ENCODE measurements around the gene FXYD7.
"Not testable (repeated sequence)": the region's sequence is repeated elsewhere in the genome, so short reads cannot be mapped to it uniquely, and the experiment has no call there.

The FXYD7 gene

DNA sequence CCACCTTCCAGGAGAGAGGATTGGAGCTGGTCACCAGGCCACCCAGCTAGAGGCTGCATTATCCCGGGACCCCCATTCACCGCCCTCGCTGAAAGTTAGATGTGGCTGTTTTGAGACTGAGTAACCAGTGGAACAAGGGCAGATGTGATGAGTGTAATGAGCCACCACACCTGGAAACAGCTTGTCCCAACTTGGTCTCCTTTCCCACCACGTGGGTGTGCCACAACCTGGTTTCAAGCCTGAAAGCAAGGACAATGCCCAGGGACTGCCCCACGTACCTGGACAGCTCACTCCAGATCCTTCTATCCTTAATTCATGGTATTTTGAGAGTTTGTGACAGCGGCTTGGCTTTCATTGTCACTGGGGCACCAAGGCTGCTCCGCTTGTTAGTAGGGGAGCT lies 15.2 kb upstream of the FXYD7 start:
- no peak for DNase-seq

DNA sequence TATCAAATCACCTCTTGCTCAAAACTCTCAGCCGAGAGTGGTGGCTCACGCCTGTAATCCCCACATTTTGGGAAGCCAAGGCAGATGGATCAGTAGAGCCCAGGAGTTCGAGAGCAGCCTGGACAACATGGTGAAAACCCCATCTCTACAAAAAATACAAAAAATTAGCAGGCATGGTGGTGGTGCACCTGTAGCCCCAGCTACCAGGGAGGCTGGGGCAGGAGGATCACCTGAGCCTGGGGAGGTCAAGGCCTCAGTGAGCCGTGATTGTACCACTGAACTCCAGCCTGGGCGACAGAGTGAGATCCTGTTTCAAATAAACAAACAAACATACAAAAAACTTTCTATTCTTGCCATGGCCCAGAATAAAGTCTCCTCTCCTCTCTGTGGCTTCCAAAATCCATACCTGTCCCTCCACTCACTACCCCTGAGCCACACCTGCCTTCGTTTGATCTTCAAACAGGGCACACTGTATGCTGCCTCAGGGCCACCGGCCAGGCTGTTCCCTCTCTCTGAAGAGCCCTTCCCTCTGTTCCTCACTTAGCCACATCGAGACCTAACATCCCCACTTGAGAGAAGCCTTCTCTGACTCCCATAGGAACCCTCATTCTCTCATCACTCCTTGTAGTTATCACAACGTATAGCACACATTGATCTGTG lies 14.5 kb upstream of the FXYD7 start:
- no peak for DNase-seq

DNA sequence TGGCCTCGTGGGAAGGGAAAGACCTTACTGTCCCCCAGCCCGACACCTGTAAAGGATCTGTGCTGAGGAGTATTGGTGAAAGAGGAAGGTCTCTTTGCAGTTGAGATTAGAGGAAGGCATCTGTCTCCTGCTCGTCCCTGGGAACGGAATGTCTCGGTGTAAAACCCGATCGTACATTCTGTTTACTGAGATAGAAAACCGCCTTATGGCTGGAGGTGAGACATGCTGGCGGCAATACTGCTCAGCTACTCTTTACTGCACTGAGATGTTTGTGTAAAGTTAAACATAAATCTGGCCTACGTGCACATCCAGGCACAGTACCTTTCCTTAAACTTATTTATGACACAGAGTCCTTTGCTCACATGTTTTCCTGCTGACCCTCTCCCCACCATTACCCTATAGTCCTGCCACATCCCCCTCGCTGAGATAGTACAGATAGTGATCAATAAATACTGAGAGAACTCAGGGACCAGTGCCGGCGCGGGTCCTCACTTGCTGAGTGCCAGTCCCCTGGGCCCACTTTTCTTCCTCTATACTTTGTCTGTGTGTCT lies 13.3 kb upstream of the FXYD7 start:
- DNase-seq, result not testable (repeated sequence)

DNA sequence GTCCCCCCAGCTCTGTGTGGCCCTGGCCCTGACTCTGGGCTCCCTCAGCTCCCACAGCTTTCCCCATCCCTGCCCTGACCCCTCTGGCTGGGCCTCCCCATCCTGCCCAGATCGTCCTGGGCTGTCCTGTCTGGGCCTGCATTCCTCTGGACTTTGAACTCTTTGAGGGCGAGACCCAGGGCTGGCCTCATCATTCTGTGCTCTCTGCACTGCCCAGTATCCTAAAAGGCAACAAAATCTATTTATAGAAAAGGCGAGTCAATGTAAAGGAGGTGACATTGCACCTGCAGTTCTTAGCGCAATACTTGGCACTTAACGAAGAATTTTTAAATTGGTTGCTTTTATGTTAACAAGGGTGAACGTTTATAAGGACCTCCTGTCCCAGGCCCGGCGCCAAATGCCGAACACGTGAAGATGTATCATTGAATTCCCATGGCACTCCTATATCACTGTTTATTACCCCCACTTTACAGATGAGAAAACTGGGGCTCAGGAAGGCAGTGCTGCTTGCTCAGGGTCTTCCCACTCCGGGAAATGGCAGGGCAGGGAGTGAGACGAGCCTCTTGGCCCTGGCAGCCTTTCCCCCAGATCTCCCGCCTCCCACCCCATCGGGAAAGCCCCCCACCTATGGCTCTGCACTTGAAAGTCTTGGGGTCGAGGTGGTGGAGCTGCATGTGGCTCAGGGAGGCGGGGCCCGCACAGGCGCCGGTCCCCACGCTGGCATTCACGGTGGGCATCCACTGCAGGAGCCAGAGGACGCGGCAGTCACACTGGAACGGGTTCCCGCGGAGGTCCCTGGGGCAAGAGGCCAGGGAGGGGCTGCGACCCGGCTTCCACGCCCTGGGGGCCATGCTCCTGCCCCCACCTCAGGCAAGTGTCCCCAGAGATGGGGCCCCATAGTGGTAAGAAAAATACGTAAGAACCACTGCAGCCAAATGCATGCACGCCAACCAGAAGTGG lies 12.0 kb upstream of the FXYD7 start:
- DNase-seq, result no peak

DNA sequence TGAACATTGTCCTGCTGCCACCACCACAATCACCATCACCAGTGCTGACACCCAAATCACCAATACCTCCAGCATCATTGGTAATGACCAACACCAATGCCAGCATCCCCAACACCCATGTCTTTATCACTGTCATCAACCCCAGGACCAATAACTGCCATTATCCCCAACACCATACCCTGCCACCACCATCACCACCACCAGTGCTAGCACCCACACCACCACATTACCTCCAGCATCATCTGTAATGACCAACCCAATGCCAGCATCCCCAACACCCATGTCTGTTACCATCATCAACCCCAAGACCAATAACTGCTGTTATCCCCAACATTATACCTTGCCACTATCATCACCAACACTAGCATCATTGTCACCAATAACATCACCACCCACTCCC lies 10.8 kb upstream of the FXYD7 start:
- no peak for DNase-seq

DNA sequence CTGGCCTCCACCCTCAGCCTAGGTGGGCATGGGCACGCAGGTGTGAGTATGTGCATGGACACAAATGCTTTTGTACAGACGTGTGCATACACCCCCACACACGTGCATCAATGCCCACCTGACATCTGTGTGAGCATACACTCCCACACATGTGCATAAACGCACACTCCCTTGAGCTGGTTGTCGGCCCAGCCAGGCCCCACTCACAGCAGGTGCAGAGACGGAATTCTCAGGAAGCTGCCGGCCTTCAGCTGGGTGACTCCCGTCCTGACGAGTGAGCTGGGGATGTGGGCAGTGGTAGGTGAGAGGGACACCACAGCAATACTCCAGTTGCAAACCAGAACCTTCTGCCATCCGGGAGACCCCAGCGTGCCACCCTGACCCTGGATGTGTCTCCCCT lies 9.2 kb upstream of the FXYD7 start:
- DNase-seq, result no peak

DNA sequence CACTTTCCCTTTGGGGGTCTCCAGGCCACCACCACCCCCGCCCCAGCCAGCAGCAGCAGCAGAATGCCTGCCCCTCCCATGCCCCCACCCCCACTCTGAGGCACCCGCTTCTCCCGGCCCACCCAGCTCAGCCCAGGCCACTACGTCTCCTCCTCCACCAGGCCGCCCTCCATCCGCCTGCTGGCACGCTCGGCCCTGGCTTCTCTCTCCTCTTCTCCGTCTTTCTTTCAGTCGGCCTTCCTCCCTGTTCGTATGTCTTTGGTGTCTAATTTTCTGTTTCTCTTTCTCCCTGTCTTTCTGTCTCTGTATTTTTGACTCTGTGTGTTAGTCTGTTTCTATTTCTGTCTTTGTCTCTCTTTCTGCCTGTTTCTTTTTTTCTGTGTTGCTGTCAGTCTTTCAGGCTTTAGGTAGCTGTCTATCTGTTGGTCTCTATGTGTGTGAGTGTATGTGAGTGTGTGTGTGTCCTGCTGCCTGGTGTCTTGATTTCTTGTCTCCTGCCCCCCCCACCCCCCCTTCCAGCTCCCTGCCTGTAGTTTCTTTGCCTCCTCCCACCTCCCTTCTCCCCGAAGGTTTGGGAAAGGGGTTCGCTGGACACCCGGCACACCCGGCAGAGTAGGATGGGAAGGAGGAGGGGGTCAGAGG lies 8.3 kb upstream of the FXYD7 start, which contains the start of gene LGI4:
Gene LGI4, minus strand, starts transcription at position 459 of the 642 bp plus-strand sequence. Its CDS starts 379 bp downstream, at position 80.
- no peak for DNase-seq

DNA sequence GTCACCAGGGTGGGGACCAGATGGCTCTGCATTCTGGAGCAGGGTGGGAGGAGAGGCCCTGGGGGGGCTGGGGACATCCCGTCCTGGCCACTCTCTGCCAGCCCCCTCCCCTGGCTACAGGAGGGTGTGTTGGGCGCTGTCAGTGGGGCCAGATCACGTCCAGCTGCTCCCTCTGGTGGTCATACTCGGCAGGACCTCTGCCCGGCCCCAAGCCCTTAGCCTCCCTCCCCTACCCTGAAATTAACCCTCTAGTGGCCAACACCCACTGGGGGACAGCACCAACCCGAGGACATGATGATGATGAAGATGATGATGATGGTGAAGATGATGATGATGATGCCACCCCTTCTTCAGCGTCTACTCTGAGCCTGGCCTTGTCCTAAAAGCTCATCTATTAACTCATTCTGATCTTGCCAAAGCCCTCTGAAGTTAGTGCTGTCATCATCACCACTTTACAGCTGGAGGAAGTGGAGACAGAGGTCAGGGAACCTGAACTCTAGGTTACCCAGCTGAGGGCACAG lies 7.6 kb upstream of the FXYD7 start:
- DNase-seq, result peak; percentile 72

DNA sequence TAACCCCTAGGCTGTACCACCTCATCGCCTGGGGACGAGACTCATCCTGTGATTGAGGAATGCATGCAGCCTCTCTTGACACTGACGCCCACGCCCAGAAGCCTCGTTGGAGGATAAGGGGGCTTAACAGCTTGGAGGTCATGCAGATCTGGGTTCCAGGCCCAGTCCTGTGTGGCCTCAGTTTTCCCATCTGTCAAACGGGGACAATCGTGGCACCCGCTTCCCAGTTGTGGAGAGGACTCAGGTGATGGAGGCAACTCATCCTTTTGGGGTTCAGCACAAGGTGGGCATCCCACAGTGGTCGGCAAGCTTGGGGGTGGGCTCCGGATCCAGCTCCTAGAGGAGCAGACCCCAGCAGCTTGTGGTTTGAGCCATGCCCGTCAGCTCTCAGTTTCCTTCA lies 6.8 kb upstream of the FXYD7 start:
- no peak for DNase-seq

DNA sequence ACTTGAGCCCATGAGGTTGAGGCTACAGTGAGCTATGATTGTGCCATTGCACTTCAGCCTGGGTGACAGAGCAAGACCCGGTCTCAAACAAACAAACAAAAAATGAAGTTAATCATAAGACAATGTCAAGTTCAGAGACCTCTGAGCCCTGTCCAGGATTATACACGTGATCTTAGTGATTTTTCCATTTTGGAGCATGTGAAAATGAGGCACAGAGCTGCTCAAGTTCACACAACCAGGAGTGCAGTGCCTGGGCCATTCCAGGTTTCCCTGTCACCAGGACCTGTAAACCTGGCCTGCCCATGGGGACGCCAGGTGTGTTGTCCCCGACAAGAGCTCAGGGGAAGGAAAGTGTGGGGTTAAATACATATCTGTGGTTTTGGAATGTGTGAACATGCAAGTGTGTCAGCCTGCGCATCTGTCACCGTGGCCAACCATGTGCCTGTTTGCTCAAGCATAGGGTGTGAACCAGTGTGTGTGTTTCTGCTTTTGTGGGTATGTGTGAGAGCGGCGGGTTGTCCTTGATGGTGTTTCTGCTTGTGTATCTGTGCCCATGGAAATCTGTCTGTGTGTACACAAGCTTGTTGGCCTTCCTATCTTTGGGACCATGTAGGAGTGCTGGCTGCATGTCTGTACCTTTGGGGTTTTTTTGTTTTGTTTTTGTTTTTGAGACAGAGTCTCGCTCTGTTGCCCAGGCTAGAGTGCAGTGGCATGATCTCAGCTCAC lies 5.9 kb upstream of the FXYD7 start:
- DNase-seq, result no peak

DNA sequence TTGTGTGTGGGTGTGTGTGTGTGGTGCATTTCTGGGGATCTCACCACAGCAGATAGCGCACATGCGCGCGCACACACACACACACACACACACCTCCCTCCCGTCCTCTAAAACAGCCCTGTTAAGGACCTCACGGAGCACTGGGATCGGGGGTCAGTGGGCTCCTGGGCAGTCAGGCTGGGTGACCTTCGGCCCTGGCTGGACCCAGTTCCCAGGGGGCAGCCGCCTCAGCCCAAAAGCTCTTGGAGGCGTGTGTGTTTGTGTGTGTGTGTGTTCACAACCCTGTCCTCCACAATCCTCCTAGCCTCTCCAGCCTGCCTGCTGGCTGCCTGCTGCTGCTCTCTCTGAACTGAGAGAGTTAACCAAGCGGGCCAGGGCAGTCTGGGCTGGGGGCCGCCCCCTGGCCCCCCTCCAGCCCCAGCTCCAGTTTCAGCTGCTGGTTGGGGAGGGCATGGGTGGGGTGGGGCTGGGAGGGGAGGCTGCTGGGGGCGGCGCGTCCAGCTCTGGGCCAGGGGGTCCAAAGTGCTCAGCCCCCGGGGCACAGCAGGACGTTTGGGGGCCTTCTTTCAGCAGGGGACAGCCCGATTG lies 4.7 kb upstream of the FXYD7 start, which contains the start of gene FXYD1:
Gene FXYD1, plus strand, starts transcription at position 520 of the 588 bp plus-strand sequence. CDS start 1,256 bp downstream, outside the sequence.
- no peak for DNase-seq

DNA sequence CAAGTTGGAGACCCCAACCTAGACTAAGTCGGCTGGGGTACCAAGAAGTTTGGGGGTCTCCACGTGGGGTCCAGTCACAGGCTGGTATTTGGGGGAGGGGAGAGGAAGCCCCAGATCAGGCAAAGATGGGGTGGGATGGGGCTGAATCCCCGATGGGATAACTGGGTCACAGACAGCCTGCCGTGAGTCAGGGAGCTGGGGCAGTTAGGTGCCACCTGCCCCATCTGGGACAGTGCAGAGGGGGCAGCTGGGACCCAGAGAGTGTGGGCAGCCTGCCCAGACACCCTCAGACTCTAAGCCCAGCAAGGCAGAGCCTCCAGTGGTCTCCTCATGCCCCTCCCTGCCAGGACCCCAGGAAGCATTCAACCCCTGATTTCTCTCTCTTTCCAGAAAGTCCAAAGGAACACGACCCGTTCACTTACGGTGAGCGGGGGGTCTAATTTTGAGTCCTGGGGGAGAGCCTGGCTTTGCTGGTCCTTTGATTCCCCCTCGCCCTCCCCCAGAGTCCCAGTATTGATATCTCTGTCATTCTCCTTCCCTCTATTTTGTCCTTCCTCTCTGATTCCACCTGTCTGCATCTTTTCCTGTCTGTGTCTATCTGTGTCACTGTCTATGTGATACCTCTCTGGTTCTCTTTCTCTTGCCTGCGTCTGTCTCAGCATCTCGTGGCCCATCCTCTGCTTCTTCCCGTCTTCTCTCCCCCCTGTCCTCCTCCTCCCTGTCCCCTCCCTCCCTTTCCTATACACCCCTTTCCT lies 2.7 kb upstream of the FXYD7 start:
- DNase-seq, result no peak

DNA sequence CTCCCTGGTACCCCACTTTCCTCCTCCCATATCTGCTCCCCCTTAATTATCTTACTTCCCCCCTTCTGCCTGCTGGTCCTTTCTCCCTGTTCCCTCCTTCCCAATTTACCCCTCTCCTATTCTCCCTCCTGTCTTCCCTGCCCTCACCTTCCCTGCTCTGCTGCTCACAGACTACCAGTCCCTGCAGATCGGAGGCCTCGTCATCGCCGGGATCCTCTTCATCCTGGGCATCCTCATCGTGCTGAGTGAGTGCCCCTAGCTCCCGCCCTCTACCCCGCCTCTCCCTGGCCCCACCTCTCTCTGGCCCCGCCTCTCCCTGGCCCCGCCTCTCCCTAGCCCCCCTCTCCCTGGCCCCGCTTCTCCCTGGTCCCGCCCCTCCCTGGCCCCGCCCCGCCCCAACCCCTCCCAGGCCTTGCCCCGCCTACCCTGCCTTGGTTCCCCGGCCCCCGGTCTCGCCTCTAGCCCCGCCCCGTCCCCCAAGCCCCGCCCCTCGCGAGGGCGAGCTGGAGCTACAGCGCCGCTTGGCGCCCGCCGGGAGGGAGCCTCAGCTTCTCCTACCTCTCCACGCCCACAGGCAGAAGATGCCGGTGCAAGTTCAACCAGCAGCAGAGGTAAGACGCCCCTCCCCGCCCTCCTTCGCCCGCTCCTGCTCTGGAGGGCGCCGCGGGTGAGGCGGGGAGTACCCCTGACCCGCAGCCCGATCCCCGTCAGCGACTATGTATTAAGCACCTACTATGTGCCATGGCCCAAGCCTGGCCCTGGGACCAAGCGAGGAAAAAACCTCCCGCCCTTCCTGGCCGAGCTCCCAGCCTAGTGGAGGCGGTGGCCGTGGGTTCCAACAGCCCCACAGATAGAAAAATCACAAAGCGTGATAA lies 1.9 kb upstream of the FXYD7 start:
- peak; percentile 49 for DNase-seq

DNA sequence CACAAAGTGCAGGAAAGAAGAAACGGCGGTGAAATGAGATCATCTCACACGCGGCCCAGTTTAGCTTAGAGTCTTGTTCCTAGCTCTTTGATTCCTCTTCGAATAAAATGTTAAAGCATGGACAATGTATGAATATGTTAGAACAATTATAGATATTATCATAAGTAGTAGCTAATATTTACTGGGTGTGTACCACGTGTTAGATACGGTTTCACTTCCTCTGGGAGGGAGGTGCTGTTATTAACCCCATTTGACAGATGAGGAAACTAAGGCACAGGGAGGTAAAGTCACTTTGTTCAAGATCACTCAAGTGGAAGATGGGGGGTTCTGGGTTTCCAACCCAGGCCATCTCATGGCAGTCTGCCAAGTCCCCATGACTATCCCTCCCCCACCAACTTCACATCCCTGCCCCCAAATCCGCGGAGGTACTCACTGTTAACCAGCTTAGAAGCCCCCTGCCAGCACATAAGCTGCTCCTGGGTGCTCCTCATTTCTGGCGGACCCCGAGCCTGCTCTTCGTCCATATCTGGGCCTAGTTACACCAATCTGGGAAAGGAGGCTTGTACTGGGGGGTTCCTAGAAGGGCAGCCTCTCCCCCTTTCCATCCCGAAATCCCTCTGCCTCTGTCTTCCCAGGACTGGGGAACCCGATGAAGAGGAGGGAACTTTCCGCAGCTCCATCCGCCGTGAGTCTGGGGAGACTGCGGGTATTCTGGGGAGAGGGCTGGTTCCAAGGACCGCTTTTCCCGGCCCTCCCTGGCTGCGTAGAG lies 1.0 kb upstream of the FXYD7 start:
- no peak for DNase-seq

DNA sequence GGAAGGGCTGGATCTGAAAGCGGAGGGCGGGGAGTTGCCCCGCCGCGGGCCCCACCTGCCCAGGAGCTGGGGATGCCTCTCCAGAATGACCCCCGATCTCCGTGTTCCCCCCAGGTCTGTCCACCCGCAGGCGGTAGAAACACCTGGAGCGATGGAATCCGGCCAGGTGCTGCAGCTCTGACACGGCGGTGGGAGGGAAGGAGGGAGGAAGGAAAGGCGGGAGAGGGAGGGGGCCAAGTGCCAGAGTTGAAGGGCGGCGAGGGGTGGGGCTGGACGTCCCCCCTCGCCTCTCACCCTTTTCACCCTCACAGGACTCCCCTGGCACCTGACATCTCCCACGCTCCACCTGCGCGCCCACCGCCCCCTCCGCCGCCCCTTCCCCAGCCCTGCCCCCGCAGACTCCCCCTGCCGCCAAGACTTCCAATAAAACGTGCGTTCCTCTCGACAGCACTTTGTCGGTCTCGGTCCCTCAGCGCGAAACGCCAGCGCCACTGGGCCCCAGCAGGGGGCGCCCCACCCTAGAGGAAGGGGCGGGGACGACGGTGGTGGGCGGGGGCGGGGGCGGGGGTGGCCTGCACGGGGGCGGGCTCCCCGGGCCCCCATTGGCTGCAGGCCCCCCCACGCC lies 337 bp upstream of the FXYD7 start:
- peak; percentile 73 for DNase-seq

DNA sequence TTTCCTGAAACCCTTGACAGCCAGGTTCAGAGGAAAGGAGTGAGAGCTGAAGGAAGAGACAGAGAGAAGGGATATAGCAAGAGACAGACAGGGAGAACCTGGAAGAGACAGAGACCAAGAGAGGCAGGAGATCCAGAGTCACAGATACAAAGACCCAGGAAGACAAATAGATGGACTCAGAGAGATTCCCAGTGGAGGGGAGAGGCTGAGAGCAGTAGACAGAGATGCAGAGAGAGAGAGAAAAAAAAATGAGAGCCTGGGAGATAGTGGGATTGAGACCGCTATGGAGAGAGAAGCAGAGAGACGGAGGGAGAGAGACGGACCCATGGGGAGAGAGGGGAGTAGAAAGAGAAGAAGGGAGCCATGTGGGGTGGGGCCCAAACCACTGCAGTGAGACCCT lies 763 bp downstream of the FXYD7 start:
- peak; percentile 21 for DNase-seq

DNA sequence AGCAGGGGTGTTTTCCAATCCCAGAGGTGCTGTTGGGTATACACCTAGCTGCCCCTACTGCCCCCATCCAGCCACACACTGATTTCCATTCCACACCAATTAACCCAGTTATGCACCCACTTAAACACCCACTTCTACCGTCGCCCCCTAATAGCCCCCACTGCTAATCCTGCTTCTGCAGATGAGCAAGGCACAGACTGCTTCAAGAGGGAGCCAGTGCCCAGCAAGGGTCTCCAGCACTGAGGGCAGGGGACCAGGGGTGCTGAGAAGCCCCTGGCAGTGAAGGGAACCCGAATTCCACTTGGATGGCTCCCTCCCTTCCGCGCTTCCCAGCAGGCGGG lies 1.2 kb downstream of the FXYD7 start:
- no peak for DNase-seq

Data from right kidney (tissue), 1 donor.